SU-DHL-6 (cell line): ENCODE data around the gene LSR.

Source experiments
- CTCF ChIP-seq: fragments of 200-600 bp; sonication (generic); IDR thresholded peaks from one replicate; pipeline ENCODE4 v1.5.1; 2017; ENCODE audit warnings: antibody characterized with exemption, mild to moderate bottlenecking, low read length, moderate library complexity; ENCODE audit not compliant: insufficient read depth, poor library complexity, severe bottlenecking
- EZH2phosphoT487 ChIP-seq: fragments of 200-600 bp; sonication (generic), shearing (Covaris generic); conservative IDR thresholded peaks from 2 replicates; pipeline ENCODE4 v1.6.1; 2018; ENCODE audit warnings: mild to moderate bottlenecking, antibody characterized with exemption, low read length, moderate library complexity, mixed read lengths

GRCh38 chr19:35293363-35293739 is 44.5 kb downstream of the LSR start:
- no peak for TF ChIP-seq CTCF
- no peak for TF ChIP-seq EZH2phosphoT487
